HepG2 (cell line): ENCODE results near the gene LRP5. TPM values are rescaled to one million over a fixed set of nuclear protein-coding genes. Genes with fewer than 3 reads are reported as not detected.

Experiments used
- BORCS8-MEF2B ChIP-seq: sonication (generic); formaldehyde crosslinking; IDR thresholded peaks from 2 replicates; pipeline ENCODE4 v1.8.0; 2022; ENCODE audit warnings: mild to moderate bottlenecking, missing genetic modification reagents
- CBFB ChIP-seq: sonication (generic); formaldehyde crosslinking; IDR thresholded peaks from 2 replicates; pipeline ENCODE4 v1.4.0; 2020; ENCODE audit warnings: missing genetic modification reagents
- DPF2 ChIP-seq: sonication (generic); formaldehyde crosslinking; IDR thresholded peaks from 2 replicates; pipeline ENCODE4 v1.4.0; 2020; ENCODE audit warnings: mild to moderate bottlenecking, low read depth, missing genetic modification reagents, borderline replicate concordance
- E2F1 ChIP-seq: sonication (generic); formaldehyde crosslinking; IDR thresholded peaks from 2 replicates; pipeline ENCODE4 v1.5.0; 2020; ENCODE audit warnings: missing genetic modification reagents
- GABPB1 ChIP-seq: IDR thresholded peaks from 2 replicates; pipeline ENCODE4 v1.6.1; 2016; ENCODE audit warnings: mild to moderate bottlenecking, missing genetic modification reagents, moderate library complexity, missing compliant biosample characterization
- ISX ChIP-seq: sonication (generic); formaldehyde crosslinking; conservative IDR thresholded peaks from 2 replicates; pipeline ENCODE4 v1.5.0; 2020; ENCODE audit warnings: missing genetic modification reagents
- JARID2 ChIP-seq: sonication (generic); formaldehyde crosslinking; IDR thresholded peaks from 2 replicates; pipeline ENCODE4 v1.8.1; 2023; ENCODE audit warnings: missing genetic modification reagents, inconsistent platforms; ENCODE audit not compliant: insufficient replicate concordance
- KDM1A ChIP-seq: IDR thresholded peaks from 2 replicates; pipeline ENCODE4 v1.6.1; 2016; ENCODE audit warnings: missing compliant biosample characterization
- MIER2 ChIP-seq: IDR thresholded peaks from 2 replicates; pipeline ENCODE4 v1.6.1; 2016; ENCODE audit warnings: missing biosample characterization, missing genetic modification reagents
- MYPOP ChIP-seq: sonication (generic); formaldehyde crosslinking; IDR thresholded peaks from 2 replicates; pipeline ENCODE4 v1.8.1; 2023; ENCODE audit warnings: mild to moderate bottlenecking, moderate library complexity, missing genetic modification reagents
- RFX3 ChIP-seq: IDR thresholded peaks from 2 replicates; pipeline ENCODE4 v1.6.1; 2016; ENCODE audit warnings: missing biosample characterization, missing genetic modification reagents
- SP4 ChIP-seq: sonication (generic); formaldehyde crosslinking; IDR thresholded peaks from 2 replicates; pipeline ENCODE4 v1.8.1; 2023; ENCODE audit warnings: mild to moderate bottlenecking, missing genetic modification reagents
- SRF ChIP-seq: IDR thresholded peaks from 2 replicates; pipeline ENCODE4 v1.6.1; 2011; ENCODE audit warnings: mild to moderate bottlenecking, low read depth, low read length, moderate library complexity
- TBX3 ChIP-seq: fragments of 450-650 bp; IDR thresholded peaks from 2 replicates; pipeline ENCODE4 v1.6.1; 2017; ENCODE audit warnings: antibody characterized with exemption, mild to moderate bottlenecking, inconsistent platforms, borderline replicate concordance
- TGIF2 ChIP-seq: IDR thresholded peaks from 2 replicates; pipeline ENCODE4 v1.6.1; 2016; ENCODE audit warnings: control low read depth, missing compliant biosample characterization
- XBP1 ChIP-seq: sonication (generic); formaldehyde crosslinking; IDR thresholded peaks from 2 replicates; pipeline ENCODE4 v1.5.0; 2020; ENCODE audit warnings: missing genetic modification reagents
- ZBTB42 ChIP-seq: sonication (generic); formaldehyde crosslinking; IDR thresholded peaks from 2 replicates; pipeline ENCODE4 v1.5.0; 2020; ENCODE audit warnings: mild to moderate bottlenecking, missing genetic modification reagents
- ZFP36 ChIP-seq: fragments of 150-350 bp; IDR thresholded peaks from 2 replicates; pipeline ENCODE4 v1.6.1; 2018; ENCODE audit warnings: borderline replicate concordance, low read length, low read depth; ENCODE audit not compliant: partially characterized antibody
- ZNF530 ChIP-seq: sonication (generic); formaldehyde crosslinking; IDR thresholded peaks from 2 replicates; pipeline ENCODE4 v1.5.0; 2020; ENCODE audit warnings: low read depth, mild to moderate bottlenecking, missing genetic modification reagents
- ZNF570 ChIP-seq: sonication (generic); formaldehyde crosslinking; IDR thresholded peaks from 2 replicates; pipeline ENCODE4 v1.4.0; 2020; ENCODE audit warnings: mild to moderate bottlenecking, missing genetic modification reagents, borderline replicate concordance
- ZNF672 ChIP-seq: sonication (generic); formaldehyde crosslinking; IDR thresholded peaks from 2 replicates; pipeline ENCODE4 v1.8.1; 2022; ENCODE audit warnings: missing genetic modification reagents
- polyA plus RNA-seq, 8 experiments: library from polyadenylated mRNA; depleted of rRNA in 3 of 8; stranded (reverse) in 7 of 8; unstranded in 1 of 8; fragments of >200 nt; fragmentation: Illumina TruSeq in 4 of 8; extraction: Trizol in 4 of 8; gene quantifications; 2 replicates each; pipeline versions ENCODE4 v1.2.1 to v1.2.3, GENCODE V29; 2011 to 2016; ENCODE audit warnings: low read depth in 4 of 8, missing spikeins in 1 of 8, mixed read lengths in 1 of 8; ENCODE audit not compliant: insufficient read depth in 1 of 8
- total RNA-seq, 5 experiments: library from RNA; depleted of rRNA; stranded (reverse); fragments of >200 nt; fragmentation: Illumina TruSeq; extraction: Trizol; gene quantifications; 2 replicates each; pipeline ENCODE4 v1.2.3, GENCODE V29; 2016; ENCODE audit warnings: low read depth in 1 of 5
- TF ChIP-seq, protein P1 (sequence below): sonication (generic); formaldehyde crosslinking; conservative IDR thresholded peaks from 2 replicates; pipeline ENCODE4 v1.4.0; 2020; ENCODE audit warnings: mild to moderate bottlenecking, missing genetic modification reagents, moderate library complexity
- TF ChIP-seq, protein P2 (sequence below): sonication (generic); formaldehyde crosslinking; IDR thresholded peaks from 2 replicates; pipeline ENCODE4 v1.5.1; 2020; ENCODE audit warnings: mild to moderate bottlenecking, missing genetic modification reagents

The LRP5 gene
- total and polyA plus RNA-seq, 2 of the 13 experiments (the other 11 are each of a cell fraction or from before 2014, with no cell fraction given): 40.4 to 64.0 TPM

GRCh38 chr11:68312117-68312779 lies at the start of gene LRP5 (continued):
- TF ChIP-seq XBP1 (no peak), ISX (CRISPR knock-in tag) (no peak), KDM1A (CRISPR knock-in tag) (no peak), MYPOP (CRISPR knock-in tag) (no peak), GABPB1 (CRISPR knock-in tag) (peak; percentile 41; the same call in 1 of the 2 replicates), CBFB (no peak), RFX3 (CRISPR knock-in tag) (no peak), ZNF570 (CRISPR knock-in tag) (no peak), TBX3 (no peak), TGIF2 (no peak), BORCS8-MEF2B (no peak), E2F1 (CRISPR knock-in tag) (no peak; the same call in 1 of the 2 replicates), DPF2 (CRISPR knock-in tag) (no peak), ZFP36 (no peak), ZNF672 (CRISPR knock-in tag) (no peak), SP4 (CRISPR knock-in tag) (no peak), MIER2 (no peak), ZBTB42 (CRISPR knock-in tag) (no peak), SRF (no peak), ZNF530 (CRISPR knock-in tag) (no peak), JARID2 (CRISPR knock-in tag) (no peak)
- TF ChIP-seq, protein P1, sequence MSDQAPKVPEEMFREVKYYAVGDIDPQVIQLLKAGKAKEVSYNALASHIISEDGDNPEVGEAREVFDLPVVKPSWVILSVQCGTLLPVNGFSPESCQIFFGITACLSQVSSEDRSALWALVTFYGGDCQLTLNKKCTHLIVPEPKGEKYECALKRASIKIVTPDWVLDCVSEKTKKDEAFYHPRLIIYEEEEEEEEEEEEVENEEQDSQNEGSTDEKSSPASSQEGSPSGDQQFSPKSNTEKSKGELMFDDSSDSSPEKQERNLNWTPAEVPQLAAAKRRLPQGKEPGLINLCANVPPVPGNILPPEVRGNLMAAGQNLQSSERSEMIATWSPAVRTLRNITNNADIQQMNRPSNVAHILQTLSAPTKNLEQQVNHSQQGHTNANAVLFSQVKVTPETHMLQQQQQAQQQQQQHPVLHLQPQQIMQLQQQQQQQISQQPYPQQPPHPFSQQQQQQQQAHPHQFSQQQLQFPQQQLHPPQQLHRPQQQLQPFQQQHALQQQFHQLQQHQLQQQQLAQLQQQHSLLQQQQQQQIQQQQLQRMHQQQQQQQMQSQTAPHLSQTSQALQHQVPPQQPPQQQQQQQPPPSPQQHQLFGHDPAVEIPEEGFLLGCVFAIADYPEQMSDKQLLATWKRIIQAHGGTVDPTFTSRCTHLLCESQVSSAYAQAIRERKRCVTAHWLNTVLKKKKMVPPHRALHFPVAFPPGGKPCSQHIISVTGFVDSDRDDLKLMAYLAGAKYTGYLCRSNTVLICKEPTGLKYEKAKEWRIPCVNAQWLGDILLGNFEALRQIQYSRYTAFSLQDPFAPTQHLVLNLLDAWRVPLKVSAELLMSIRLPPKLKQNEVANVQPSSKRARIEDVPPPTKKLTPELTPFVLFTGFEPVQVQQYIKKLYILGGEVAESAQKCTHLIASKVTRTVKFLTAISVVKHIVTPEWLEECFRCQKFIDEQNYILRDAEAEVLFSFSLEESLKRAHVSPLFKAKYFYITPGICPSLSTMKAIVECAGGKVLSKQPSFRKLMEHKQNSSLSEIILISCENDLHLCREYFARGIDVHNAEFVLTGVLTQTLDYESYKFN: 0 out of 2 replicates have a peak, but pooled peaks have one; percentile 23
- TF ChIP-seq, protein P2, sequence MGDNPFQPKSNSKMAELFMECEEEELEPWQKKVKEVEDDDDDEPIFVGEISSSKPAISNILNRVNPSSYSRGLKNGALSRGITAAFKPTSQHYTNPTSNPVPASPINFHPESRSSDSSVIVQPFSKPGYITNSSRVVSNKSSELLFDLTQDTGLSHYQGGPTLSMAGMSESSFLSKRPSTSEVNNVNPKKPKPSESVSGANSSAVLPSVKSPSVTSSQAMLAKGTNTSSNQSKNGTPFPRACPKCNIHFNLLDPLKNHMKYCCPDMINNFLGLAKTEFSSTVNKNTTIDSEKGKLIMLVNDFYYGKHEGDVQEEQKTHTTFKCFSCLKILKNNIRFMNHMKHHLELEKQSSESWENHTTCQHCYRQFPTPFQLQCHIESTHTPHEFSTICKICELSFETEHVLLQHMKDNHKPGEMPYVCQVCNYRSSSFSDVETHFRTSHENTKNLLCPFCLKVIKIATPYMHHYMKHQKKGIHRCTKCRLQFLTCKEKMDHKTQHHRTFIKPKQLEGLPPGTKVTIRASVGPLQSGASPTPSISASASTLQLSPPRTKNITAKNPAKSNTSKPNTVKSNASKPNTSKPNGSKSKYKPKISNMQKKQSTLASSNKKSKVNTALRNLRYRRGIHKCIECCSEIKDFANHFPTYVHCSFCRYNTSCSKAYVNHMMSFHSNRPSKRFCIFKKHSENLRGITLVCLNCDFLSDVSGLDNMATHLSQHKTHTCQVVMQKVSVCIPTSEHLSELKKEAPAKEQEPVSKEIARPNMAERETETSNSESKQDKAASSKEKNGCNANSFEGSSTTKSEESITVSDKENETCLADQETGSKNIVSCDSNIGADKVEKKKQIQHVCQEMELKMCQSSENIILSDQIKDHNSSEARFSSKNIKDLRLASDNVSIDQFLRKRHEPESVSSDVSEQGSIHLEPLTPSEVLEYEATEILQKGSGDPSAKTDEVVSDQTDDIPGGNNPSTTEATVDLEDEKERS (CRISPR knock-in tag): no peak
